KG1 (cell line): ENCODE results near the gene RABL6.
A peak's percentile ranks its signal among the peaks of the same experiment; 100 is the strongest.
"Not testable (repeated sequence)": the region's sequence is repeated elsewhere in the genome, so short reads cannot be mapped to it uniquely, and the experiment has no call there.

ENCODE experiments used
- DNase-seq: peaks from one replicate; lab custom pipeline; 2025; lab: John Stamatoyannopoulos, UW

RABL6 gene

DNA sequence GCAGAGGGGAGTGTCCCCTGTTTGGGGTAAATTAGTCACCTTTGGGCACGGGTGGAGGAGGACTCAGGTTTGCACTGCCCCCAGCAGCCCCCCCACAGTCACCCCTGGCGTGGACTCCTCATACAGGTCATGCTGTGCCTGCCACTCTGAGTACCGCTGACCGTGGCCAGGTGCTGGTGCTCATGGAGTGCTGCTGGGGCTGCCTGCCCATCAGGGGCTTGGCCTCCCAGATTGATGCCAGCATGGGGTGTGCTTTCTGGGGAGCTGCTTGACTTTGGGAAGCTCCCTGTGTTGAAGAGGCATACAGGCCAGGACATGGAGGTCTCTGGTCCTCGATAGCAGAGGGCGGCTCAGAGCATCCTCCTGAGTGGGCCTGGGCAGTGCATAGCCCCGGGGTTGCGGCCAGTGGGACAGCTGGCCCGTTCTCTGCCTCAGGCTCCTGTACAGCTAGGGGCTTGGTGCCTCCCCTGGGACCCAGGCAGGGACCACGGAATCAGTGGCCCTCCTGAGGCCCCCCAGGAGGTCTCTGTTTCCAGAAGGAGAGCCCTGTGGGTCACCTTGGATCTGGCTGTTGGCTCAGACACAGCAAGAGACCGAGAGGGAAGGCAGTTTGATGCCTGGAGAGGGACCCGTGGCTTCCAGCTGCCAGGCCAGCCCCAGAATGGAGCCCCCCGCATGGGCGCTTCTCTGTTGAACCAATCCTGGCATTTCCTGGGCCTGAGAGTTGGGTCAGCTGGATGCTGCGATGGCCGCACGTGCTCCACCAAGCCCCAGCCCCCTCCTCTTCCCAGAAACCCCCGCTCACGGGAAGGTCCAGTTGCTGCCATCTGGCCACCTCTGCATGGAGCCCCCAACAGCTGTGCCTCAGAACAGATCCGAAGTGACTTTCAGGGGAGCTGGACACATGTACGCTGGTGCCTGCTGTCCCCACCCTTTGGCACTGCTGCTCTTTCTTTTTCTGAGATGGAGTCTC, 28.5 kb downstream of the RABL6 start:
- no peak for DNase-seq

DNA sequence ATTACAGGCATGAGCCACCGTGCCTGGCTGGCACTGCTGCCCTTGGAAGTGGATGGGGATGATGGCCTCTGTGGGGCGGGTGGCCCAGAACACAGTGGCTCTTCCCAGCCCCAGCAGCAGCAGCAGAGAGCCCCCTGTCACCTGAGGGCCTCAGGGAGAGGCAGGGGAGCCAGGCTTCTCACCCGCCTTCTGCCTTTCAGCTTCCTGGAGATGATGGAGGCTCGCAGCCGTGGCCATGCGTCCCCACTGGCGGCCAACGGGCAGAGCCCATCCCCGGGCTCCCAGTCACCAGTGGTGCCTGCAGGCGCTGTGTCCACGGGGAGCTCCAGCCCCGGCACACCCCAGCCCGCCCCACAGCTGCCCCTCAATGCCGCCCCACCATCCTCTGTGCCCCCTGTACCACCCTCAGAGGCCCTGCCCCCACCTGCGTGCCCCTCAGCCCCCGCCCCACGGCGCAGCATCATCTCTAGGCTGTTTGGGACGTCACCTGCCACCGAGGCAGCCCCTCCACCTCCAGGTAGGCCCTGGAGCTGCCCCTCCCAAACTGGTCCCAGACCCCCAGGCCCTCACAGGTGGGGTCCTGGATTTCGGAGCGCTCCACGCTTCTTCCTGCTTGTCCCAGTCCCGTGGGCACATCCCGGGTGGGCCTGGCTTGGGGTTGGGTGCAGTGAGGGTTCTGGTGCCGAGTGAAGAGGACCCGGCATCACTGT, 29.6 kb downstream of the RABL6 start:
- DNase-seq = no peak

DNA sequence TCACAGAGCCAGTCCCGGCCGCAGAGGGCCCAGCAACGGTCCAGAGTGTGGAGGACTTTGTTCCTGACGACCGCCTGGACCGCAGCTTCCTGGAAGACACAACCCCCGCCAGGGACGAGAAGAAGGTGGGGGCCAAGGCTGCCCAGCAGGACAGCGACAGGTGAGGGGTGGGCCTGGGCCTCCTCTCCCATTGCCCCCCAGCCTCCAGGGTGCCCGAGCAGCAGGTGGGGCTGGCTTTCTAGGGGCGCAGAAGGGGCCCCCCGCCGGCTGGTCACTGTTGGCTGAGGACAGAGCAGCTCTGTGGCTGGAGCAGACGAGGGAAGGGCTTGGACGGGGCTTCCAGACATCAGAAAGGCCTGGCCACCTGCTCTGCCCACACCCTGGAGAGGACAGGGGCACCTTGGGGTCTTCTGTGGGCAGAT, 30.1 kb downstream of the RABL6 start:
- DNase-seq = not testable (repeated sequence)

DNA sequence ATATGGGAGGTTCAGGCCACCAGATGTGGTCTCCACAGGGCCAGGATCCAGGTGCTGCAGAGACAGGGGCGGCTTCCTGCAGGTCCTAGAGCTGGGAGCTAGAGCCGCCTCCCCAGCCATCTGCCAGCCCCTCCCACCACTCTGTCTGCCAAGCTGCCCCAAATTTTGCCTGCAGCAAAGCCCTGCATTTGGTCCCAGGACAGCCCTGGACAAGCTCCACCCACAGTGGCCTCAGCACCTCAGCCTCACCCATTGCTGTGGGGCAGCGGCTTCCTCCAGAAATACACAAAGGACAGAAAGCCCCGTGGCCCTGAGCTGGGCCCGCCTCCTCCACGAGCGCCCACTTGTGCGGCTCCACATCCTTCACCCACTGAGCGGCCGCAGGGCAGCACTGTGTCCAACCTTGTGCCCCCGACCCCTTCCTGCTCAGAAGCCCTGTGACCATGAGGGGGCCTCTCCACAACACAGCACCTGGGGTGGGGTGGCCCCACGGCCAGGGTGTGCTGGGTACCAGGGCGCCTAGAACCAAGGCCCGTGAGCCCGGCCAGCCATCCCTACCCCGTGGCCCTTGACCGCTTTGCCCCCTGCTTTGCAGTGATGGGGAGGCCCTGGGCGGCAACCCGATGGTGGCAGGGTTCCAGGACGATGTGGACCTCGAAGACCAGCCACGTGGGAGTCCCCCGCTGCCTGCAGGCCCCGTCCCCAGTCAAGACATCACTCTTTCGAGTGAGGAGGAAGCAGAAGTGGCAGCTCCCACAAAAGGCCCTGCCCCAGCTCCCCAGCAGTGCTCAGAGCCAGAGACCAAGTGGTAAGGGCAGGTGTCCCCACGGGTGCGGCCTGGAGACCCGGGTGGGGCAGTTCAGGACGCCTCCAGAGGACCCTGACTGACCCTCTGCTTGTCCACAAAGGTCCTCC, 30.8 kb downstream of the RABL6 start:
- no peak for DNase-seq

DNA sequence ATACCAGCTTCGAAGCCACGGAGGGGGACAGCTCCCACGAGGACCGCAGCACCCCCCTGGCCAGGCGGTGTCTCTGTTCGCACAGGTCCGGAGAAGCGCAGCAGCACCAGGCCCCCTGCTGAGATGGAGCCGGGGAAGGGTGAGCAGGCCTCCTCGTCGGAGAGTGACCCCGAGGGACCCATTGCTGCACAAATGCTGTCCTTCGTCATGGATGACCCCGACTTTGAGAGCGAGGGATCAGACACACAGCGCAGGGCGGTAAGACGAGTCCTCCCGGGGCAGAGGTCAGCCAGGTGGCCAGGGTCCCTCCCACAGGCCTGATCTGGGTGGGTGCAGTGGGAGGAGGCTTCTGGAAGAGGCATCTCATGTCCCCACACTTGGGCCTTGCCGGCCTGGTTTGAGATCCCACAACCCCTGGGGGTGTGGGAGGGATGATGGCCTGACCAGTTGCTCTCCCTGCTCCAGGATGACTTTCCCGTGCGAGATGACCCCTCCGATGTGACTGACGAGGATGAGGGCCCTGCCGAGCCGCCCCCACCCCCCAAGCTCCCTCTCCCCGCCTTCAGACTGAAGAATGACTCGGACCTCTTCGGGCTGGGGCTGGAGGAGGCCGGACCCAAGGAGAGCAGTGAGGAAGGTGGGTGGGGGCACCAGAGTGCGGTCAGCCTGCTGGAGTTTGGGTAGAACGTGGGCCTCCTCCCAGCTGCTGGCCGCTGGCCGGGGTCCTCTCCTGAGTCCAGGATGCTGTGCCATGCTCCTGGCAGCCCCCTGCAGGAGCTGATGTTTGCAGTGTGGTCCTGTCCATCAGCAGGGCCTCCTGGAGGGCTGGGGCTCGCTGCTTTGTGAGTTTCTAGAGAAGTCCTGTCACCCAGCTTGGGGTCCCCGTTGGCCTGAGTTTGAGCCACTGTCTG, 31.7 kb downstream of the RABL6 start:
- no peak for DNase-seq

DNA sequence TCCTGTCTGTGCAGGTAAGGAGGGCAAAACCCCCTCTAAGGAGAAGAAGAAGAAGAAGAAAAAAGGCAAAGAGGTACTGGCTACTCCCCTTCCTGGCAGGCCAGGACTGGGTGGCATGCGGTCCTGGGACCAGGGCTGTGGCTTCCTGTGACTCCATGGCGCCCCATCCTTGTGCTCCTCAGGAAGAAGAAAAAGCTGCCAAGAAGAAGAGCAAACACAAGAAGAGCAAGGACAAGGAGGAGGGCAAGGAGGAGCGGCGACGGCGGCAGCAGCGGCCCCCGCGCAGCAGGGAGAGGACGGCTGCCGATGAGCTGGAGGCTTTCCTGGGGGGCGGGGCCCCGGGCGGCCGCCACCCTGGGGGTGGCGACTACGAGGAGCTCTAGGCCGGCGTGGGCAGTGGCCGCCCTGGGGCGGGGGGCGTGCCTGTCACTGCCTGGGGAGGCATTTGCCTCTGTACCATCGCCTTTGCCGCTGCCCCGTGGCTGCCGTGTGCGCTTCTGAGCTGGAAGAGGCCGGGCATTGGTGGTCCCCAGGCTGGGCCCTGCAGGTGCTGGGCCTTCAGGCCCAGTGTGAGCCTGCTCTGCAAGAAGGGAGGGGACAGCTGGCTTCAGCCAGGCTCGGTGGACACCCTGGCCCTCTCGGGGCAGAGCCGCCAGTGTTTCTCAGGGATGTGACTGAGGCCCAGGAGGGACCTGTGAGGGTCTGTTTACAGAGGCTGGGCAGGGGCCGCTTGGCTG, 32.6 kb downstream of the RABL6 start:
- DNase-seq = no peak

DNA sequence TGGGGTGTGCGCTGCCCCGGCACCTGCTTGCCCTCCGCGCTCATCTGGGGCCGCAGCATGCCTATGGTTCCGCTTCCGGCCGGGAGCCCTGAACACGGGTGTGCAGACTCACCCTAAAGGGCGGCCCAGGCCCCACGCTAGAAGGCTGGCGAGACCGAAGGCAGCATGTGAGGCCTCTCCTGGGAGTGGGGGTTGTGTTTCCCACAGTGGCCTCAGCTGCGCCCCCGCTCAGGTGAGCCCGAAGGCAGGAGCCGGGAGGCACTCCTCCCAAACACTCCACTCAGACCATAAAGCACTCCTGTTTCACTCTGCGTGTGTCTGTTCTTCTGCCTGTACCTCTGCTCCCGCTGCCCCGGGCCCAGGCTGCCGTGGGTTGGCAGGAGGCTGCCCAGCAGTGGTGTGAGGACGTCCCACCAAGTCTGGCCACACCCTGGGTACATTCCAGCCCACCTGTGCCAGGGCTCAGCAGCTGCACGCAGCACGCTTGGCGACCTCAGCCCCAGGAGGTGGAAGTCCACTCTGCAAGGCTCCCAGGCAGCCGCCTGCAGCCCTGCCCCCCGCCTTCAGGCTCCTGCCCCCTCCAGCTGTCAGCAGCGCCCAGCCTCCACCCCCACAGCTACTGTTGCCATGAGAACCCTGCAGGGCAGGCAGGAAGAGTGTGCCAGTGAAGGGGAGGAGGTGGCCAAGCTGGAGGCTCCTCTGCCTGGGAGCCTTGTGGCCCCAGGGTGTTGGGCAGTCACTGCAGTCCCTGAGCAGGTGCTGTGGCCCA, 33.3 kb downstream of the RABL6 start:
- DNase-seq = no peak

DNA sequence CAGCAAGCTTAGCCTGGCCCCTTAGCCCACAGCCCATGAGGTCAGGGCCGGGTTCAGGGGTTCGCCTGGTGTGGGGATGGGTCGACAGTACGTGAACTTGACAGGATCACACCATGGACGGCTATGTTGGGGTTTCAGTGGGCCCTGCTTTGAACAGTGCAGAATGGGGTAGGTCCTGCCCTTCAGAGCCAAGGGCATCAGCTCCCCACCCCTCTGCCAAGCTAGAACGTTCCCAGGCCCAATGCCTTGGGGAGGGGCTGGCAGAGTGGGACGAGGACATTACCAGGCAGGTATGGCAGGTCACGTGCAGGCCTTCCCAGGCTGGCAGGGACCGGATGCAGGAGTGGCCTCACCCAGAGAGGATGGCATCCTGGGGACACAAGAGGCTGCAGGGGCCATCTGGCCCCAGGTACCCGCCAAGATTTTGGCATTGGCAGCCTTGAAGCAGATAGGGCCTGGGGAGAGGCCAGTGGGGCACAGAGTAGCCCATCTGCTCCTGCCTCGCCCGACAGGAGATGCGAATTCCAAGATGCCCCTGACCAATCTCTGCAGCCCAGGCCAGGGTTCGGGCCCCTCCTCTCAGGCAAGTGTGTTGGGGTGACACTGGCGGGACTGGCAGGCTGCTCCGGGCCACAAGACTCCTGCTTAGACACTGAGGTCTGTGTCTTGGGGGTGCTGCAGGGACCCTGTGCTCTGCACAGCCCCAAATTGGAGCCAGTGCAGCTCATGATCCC, 34.1 kb downstream of the RABL6 start:
- not testable (repeated sequence) for DNase-seq

DNA sequence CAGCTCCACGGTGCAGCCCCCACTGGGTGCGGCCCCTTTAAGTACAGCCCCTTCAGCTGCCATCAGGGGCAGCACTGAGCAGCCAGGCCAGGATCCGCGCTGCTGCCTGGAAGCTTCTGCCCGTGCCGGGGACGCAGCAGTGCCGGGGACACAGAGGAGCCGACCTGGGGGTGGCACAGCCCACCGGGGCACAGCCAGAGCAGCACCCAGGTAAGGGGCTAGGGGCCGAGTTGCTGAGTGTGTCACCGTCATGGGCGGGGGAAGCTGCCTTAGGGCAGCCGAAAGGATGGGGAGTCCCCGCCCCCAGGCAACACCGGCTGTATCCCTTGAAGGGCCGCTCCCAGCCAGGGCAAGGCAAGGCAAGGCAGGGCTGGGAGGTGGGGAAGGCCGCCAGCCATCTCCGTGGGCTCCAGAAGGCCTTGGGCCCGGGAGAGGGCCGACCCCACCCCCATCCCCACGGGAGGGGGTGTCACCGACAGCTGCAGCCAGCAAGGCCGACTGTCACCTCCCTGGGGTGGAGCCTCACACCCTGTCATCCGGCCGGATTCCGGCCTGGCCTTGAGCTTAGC, 34.7 kb downstream of the RABL6 start, which contains the start of gene AJM1:
Gene AJM1, plus strand, starts transcription at position 99 of the 569 bp plus-strand sequence. CDS start 1,937 bp downstream, outside the sequence.
- peak; percentile 81 for DNase-seq

DNA sequence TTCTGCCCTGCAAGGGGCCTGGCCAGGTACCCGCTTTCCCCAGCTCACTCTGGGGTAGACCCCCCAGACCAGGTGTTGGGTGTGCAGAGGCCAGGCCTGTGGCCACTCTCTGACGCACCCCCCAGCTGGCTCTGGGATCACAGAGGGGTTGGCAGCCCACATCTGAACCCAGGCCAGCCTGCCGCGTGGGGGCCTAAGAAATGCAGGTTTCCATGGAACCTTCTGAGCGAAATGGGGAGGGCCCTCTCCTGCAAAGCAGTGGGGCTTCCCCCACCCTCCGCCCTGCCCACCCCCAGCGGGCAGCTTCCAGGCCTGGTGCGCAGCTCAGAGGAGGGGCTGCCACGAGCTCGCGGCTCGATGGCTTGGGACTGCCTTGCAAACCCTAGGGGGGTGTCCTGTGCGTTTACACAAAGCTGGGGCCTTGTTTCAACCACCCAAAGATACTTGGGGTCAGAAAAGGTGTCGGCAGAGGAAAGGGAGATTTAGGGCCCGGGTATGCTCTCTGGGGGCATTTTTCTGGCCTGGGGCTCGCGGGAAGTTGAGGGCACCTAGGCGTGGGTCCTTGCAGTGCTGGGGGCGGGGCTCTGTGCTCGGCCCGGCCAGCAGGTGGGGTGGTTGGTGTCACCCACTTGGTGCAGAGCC, 35.5 kb downstream of the RABL6 start:
- DNase-seq = not testable (repeated sequence)

DNA sequence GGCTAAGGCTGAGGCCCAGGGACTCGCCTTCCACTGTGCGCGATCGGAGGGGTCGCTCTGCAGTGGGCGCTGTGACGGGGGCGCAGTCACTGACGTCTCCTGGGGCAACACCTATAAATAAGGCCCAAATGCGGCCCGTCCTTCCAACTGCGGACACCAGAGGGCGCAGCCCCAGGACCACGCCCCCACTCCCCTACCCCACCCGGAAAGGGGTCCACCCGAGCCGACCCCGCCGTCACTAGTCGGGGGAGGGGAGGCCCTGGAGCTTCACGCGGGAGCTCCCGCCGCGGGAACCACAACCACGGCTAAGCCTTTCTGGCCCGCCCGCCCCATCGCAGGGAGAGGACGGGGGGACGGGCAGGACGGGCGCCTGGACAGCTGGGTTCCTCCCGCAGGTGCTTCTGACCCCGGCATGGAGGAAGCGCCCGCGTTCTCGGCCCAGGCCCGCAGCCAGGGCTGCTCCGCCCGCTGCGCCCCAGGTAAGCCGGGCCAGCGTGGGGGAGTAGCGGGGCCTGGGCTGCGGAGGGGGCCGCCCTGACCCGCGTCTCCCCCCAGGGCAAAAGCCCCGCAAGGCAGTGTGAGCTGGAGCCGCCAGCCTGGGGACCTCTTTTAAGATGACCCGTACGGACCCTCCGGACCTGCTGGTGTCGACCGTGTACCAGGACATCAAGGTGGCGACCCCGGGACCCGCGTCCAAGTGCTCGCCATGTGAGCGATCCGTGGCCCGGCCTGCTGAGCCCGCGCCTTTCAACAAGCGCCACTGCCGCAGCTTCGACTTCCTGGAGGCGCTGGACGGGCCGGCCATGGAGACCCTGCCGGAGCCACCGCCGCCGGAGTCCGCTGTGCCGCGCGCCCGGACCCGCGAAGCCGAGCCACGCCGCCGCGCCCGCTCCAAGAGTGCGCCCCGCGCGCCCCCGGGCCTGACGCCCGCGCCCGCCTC, 36.3 kb downstream of the RABL6 start:
- DNase-seq = not testable (repeated sequence)

DNA sequence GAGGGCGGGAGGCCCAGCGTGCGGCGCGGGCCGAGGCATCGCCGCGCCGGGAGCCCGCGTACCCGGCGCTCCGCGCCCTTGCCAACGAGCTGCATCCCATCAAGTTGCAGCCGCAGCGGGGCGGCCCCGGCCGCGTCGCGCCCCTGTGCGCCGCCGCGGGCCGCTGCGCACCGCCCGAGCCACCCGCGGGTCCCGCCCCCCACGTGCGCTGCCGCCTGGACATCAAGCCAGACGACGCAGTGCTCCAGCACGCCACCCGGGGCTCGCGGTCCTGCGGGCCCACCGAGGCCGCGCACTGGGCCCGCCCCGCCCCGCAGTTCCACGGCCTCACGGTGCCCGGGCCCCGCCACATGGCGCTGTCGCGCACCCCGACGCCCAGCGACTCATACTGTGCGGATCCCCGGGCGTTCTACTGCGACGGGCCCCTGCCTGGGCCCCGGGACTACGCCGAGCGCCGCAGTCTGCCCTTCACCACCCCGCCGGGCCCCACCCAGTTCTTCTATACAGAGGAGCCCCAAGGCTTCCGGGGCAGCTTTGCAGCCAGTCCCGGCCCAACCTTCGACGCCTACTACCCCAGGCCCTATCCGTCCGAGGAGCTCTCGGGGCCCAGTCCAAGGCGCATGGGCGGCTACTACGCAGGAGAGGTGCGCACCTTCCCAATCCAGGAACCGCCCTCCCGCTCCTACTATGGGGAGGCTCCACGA, 37.2 kb downstream of the RABL6 start:
- DNase-seq = no peak

DNA sequence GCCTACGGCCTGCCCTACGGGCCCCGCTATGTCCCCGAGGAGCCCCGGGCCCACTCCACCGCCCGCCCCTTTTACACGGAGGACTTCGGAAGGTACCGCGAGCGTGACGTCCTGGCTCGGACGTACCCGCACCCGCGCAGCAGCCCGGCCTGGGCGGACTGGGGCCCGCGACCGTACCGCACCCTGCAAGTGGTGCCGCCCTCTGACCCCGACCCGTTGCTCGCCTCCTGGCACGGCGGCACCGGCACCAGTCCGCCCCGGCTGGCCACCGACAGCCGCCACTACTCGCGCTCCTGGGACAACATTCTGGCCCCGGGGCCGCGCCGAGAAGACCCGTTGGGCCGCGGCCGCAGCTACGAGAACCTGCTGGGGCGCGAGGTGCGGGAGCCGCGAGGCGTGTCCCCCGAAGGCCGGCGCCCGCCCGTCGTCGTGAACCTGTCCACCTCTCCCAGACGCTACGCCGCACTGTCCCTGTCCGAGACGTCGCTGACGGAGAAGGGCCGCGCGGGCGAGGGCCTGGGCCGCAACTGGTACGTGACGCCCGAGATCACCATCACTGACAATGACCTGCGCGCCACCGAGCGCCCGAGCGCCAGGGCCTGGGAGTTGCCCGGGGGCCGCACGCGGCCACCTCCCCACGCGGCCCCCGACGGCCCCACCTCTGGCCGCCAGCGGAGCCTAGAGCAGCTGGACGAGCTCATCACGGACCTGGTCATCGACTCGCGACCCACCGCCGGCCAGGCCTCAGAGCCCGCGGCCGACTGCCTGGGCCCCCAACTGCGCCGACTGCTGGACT, 37.9 kb downstream of the RABL6 start:
- DNase-seq = no peak

DNA sequence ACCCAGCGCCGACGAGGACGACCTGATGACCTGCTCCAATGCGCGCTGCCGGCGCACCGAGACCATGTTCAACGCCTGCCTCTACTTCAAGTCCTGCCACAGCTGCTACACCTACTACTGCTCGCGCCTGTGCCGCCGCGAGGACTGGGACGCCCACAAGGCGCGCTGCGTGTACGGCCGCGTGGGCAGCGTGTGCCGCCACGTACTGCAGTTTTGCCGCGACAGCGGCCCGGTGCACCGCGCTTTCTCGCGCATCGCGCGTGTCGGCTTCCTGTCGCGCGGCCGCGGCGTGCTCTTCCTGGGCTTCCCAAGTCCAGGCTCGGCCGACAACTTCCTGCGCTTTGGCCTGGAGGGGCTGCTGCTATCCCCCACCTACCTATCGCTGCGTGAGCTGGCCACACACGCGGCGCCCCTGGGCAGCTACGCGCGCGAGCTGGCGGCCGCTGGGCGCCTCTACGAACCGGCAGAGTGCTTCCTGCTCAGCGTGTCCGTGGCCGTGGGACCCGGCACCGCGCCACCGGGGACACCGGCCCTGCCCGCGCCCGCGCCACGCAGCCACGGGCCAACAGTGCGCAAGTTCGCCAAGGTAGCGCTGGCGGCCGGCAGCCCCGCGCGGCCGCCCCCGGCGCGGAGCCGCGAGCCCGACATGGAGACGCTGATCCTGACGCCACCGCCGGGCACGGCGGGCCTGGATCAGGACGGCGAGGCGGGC, 38.8 kb downstream of the RABL6 start:
- DNase-seq = no peak
